GM12878 (cell line): ENCODE measurements around the gene UBE2L6. TPM values are rescaled to one million over a fixed set of nuclear protein-coding genes. Genes with fewer than 3 reads are reported as not detected.

Experiments
- ATF7 ChIP-seq: fragments of 450-650 bp; IDR thresholded peaks from 2 replicates; pipeline ENCODE4 v1.6.1; 2016; ENCODE audit warnings: low read depth, mild to moderate bottlenecking
- DPF2 ChIP-seq: fragments of 450-650 bp; IDR thresholded peaks from 2 replicates; pipeline ENCODE4 v1.6.1; 2017; ENCODE audit warnings: mild to moderate bottlenecking
- EZH2 ChIP-seq: IDR thresholded peaks from 2 replicates; pipeline ENCODE4 v1.6.1; 2012; ENCODE audit warnings: low read depth, mild to moderate bottlenecking, control low read depth, inconsistent platforms, low read length, borderline replicate concordance; ENCODE audit not compliant: control insufficient read depth
- GABPA ChIP-seq: IDR thresholded peaks from 2 replicates; pipeline ENCODE4 v1.6.1; 2014; ENCODE audit warnings: antibody characterized with exemption, low read depth, mild to moderate bottlenecking, inconsistent platforms
- IRF5 ChIP-seq: fragments of 450-650 bp; IDR thresholded peaks from 2 replicates; pipeline ENCODE4 v1.6.1; 2017; ENCODE audit warnings: borderline replicate concordance
- MEF2A ChIP-seq: IDR thresholded peaks from 2 replicates; pipeline ENCODE4 v1.6.1; 2011; ENCODE audit warnings: low read depth, mild to moderate bottlenecking, low read length, moderate library complexity; ENCODE audit not compliant: insufficient read depth
- MLLT1 ChIP-seq: fragments of 450-650 bp; IDR thresholded peaks from 2 replicates; pipeline ENCODE4 v1.6.1; 2016; ENCODE audit warnings: mild to moderate bottlenecking
- MTA2 ChIP-seq: fragments of 450-650 bp; IDR thresholded peaks from 2 replicates; pipeline ENCODE4 v1.6.1; 2016; ENCODE audit warnings: low read depth, mild to moderate bottlenecking, moderate library complexity
- PAX5 ChIP-seq: IDR thresholded peaks from 2 replicates; pipeline ENCODE4 v1.6.1; 2011; ENCODE audit warnings: low read depth, low read length, borderline replicate concordance
- TAF1 ChIP-seq: IDR thresholded peaks from 2 replicates; pipeline ENCODE4 v1.6.1; 2011; ENCODE audit warnings: mild to moderate bottlenecking, low read depth, low read length, borderline replicate concordance
- TBL1XR1 ChIP-seq: IDR thresholded peaks from 2 replicates; pipeline ENCODE4 v1.6.1; 2012; ENCODE audit warnings: low read depth, low read length, improper control_type of control experiment
- YBX1 ChIP-seq: fragments of 450-650 bp; IDR thresholded peaks from 2 replicates; pipeline ENCODE4 v1.6.1; 2016; ENCODE audit warnings: antibody characterized with exemption
- ZBTB33 ChIP-seq: fragments of 450-650 bp; IDR thresholded peaks from 2 replicates; pipeline ENCODE4 v1.6.1; 2017; ENCODE audit warnings: mild to moderate bottlenecking
- ZBTB4 ChIP-seq: fragments of 450-650 bp; formaldehyde crosslinking; IDR thresholded peaks from 2 replicates; pipeline ENCODE4 v1.4.0; 2022; ENCODE audit warnings: mild to moderate bottlenecking, moderate library complexity
- ZBTB40 ChIP-seq: fragments of 450-650 bp; IDR thresholded peaks from 2 replicates; pipeline ENCODE4 v1.6.1; 2016; ENCODE audit warnings: mild to moderate bottlenecking, moderate library complexity, borderline replicate concordance
- ZNF207 ChIP-seq: fragments of 450-650 bp; IDR thresholded peaks from 2 replicates; pipeline ENCODE4 v1.6.1; 2014; ENCODE audit warnings: antibody characterized with exemption, mild to moderate bottlenecking, borderline replicate concordance
- ZNF24 ChIP-seq: fragments of 450-650 bp; IDR thresholded peaks from 2 replicates; pipeline ENCODE4 v1.6.1; 2017; ENCODE audit warnings: antibody characterized with exemption, mild to moderate bottlenecking
- polyA plus RNA-seq, 11 experiments: library from polyadenylated mRNA; depleted of rRNA in 4 of 11; unstranded in 6 of 11; stranded (reverse) in 5 of 11; fragments of >200 nt; fragmentation: Nextera tagmentation in 4 of 11; fragmentation: Illumina TruSeq in 1 of 11; extraction: Ambion mirVana in 4 of 11; extraction: Trizol in 1 of 11; gene quantifications; 1 replicate in 1 of 11; 2 replicates in 10 of 11; pipeline versions ENCODE4 v1.2.1 to v1.2.3, GENCODE V29; 2011 to 2016; ENCODE audit warnings: inconsistent platforms in 2 of 11, missing spikeins in 2 of 11, low read depth in 1 of 11
- total RNA-seq, 4 experiments: library from RNA; depleted of rRNA in 3 of 4; stranded (reverse); fragments of >200 nt in 3 of 4; fragmentation: Illumina TruSeq in 1 of 4; extraction: Trizol in 1 of 4; gene quantifications; 2 replicates each; pipeline versions ENCODE4 v1.2.1 to v1.2.3, GENCODE V29; 2013 to 2021

Gene UBE2L6
- total and polyA plus RNA-seq, 10 of the 15 experiments (the other 5 are each of a cell fraction or from before 2014, with no cell fraction given) = 114 to 295 (median 173) TPM

GRCh38 chr11:57547854-57548377, 19.6 kb downstream of the UBE2L6 start (continued):
- TF ChIP-seq ZNF207 (no peak), MLLT1 (no peak), ZBTB4 (CRISPR knock-in tag) (no peak), ZNF24 (no peak), IRF5 (no peak), EZH2 (no peak), ZBTB40 (no peak), MEF2A (no peak), ATF7 (peak; percentile 17; the same call in 1 of the 2 replicates), DPF2 (0 out of 2 replicates have a peak, but pooled peaks have one; percentile 44), TAF1 (no peak), PAX5 (no peak), ZBTB33 (no peak), GABPA (no peak), MTA2 (no peak), YBX1 (no peak), TBL1XR1 (no peak)
